Lower lobe of right lung (tissue), 2 donors: ENCODE results near the gene ADGRB2. TPM values are rescaled to one million over a fixed set of nuclear protein-coding genes. Genes with fewer than 3 reads are reported as not detected.

Experiments
- ATAC-seq, 2 donors: fragments of 200-7000 bp; cut with Tn5 transposase; one replicate each; pipeline ENCODE4 v1.9.1; 2020 to 2022; ENCODE audit warnings: mild to moderate bottlenecking in 2 of 2, moderate library complexity in 2 of 2
- DNase-seq: peaks from one replicate; pipeline ENCODE4 v3.0.0-alpha.2; 2020
- H3K27ac ChIP-seq: fragments of 200-600 bp; one replicate; pipeline ENCODE4 v1.8.0; 2022
- H3K27me3 ChIP-seq: fragments of 200-600 bp; one replicate; pipeline ENCODE4 v1.8.0; 2022; ENCODE audit warnings: low read depth
- H3K36me3 ChIP-seq: fragments of 200-600 bp; one replicate; pipeline ENCODE4 v1.8.0; 2022; ENCODE audit warnings: mild to moderate bottlenecking
- H3K4me1 ChIP-seq: fragments of 200-600 bp; one replicate; pipeline ENCODE4 v1.8.0; 2022
- H3K4me3 ChIP-seq: fragments of 200-600 bp; one replicate; pipeline ENCODE4 v1.8.0; 2022; ENCODE audit warnings: mild to moderate bottlenecking
- H3K9me3 ChIP-seq: fragments of 200-600 bp; one replicate; pipeline ENCODE4 v1.8.0; 2022
- CTCF ChIP-seq: fragments of 200-600 bp; IDR thresholded peaks from one replicate; pipeline ENCODE4 v1.8.0; 2022; ENCODE audit warnings: antibody characterized with exemption, mild to moderate bottlenecking
- intact Hi-C: fragments of 100-400 bp; cut with DNase I; formaldehyde crosslinking; loops from one replicate; pipeline ENCODE4 v1.11.0; 2022
- total RNA-seq: library from RNA; stranded (reverse); fragmentation: NEBNext Ultra II Directional; extraction: Animal tissue kit (Norgen Biotek cat#: 25700); gene quantifications from one replicate; pipeline ENCODE4 v1.2.1, GENCODE V29; 2021
- donor health status: DM: no; HTN: yes; CAD: no; lungs with severe emphysema.

Gene ADGRB2
- total RNA-seq, 1 donor from 2014 or later: 1.1 TPM

GRCh38 chr1:31769720-31770390 is 5.7 kb upstream of the ADGRB2 start:
- Histone ChIP-seq H3K27me3 (peaks cover 58% of the 10 kb centered on the region), H3K4me1 (peaks cover 14% of the 10 kb centered on the region), H3K27ac (no peak overlapping the region), H3K4me3 (no peak overlapping the region), H3K36me3 (no peaks in the 10 kb centered on the region), H3K9me3 (no peaks in the 10 kb centered on the region)
- no peak for TF ChIP-seq CTCF
- ATAC-seq (no peak), DNase-seq (no peak)
- intact Hi-C loops: no loop called here

- no peak for TF ChIP-seq CTCF
- H3K36me3 ChIP-seq: no peaks in the 10 kb centered on the region
- no peaks in the 10 kb centered on the region for H3K9me3 ChIP-seq
- no peak for DNase-seq
- H3K27me3 ChIP-seq: peaks cover 56% of the 10 kb centered on the region
- H3K4me3 ChIP-seq: no peak overlapping the region
- H3K27ac ChIP-seq: no peak overlapping the region
- no peak for ATAC-seq
- intact Hi-C loops: no loop called here
- peaks cover 18% of the 10 kb centered on the region for H3K4me1 ChIP-seq
These were observed 5.0 kb upstream of the ADGRB2 start for GRCh38 chr1:31768939-31769704.

GRCh38 chr1:31768407-31768907 is 4.3 kb upstream of the ADGRB2 start:
- ATAC-seq (no peak), DNase-seq (no peak)
- intact Hi-C loops: no loop called here
- TF ChIP-seq CTCF: no peak
- Histone ChIP-seq H3K4me1 (peaks cover 21% of the 10 kb centered on the region), H3K4me3 (no peak overlapping the region), H3K9me3 (no peaks in the 10 kb centered on the region), H3K36me3 (no peaks in the 10 kb centered on the region), H3K27me3 (peaks cover 53% of the 10 kb centered on the region), H3K27ac (no peak overlapping the region)

GRCh38 chr1:31767225-31767624 is 3.1 kb upstream of the ADGRB2 start:
- Histone ChIP-seq H3K27me3 (peaks cover 53% of the 10 kb centered on the region), H3K4me3 (no peak overlapping the region), H3K36me3 (no peaks in the 10 kb centered on the region), H3K4me1 (peaks cover 22% of the 10 kb centered on the region), H3K27ac (no peak overlapping the region), H3K9me3 (no peaks in the 10 kb centered on the region)
- no peak for TF ChIP-seq CTCF
- intact Hi-C loops: no loop called here
- ATAC-seq: no peak
- DNase-seq: no peak

GRCh38 chr1:31765516-31765915 is 1.4 kb upstream of the ADGRB2 start:
- no peak for TF ChIP-seq CTCF
- intact Hi-C loops: no loop called here
- Histone ChIP-seq H3K4me3 (no peak overlapping the region), H3K27me3 (peaks cover 55% of the 10 kb centered on the region), H3K36me3 (no peaks in the 10 kb centered on the region), H3K4me1 (peaks cover 28% of the 10 kb centered on the region), H3K9me3 (no peaks in the 10 kb centered on the region), H3K27ac (no peak overlapping the region)
- ATAC-seq (no peak), DNase-seq (no peak)
